Keratinocyte (primary cell): ENCODE data around the gene GPATCH1. TPM values are rescaled to one million over a fixed set of nuclear protein-coding genes. Genes with fewer than 3 reads are reported as not detected.
"Not testable (repeated sequence)": the region's sequence is repeated elsewhere in the genome, so short reads cannot be mapped to it uniquely, and the experiment has no call there.

Source experiments
- DNase-seq: peaks from one replicate; pipeline ENCODE4 v3.0.0-alpha.2; 2011; ENCODE audit warnings: low read depth, missing footprints, low spot score
- FAIRE-seq: peaks from 2 replicates; lab custom pipeline; 2011; peaks lifted over from hg19 to GRCh38; lab: Jason Lieb, UNC
- H2AFZ ChIP-seq: 2 replicates; pipeline ENCODE4 v1.6.0; 2012; ENCODE audit warnings: low read length, control low read depth, inconsistent platforms; ENCODE audit not compliant: control insufficient read depth
- H3K27ac ChIP-seq: 2 replicates; pipeline ENCODE4 v1.5.1; 2011; ENCODE audit warnings: low read length; ENCODE audit not compliant: control insufficient read depth, insufficient read depth
- H3K27me3 ChIP-seq: 3 replicates; pipeline ENCODE4 v1.6.0; 2011; ENCODE audit warnings: low read length; ENCODE audit not compliant: control insufficient read depth, insufficient read depth; ENCODE audit errors: extremely low read depth
- H3K36me3 ChIP-seq, 2 experiments: 2 replicates in 1 of 2; 3 replicates in 1 of 2; pipeline ENCODE4 v1.5.1; 2011; ENCODE audit warnings: low read length in 2 of 2, mild to moderate bottlenecking in 1 of 2; ENCODE audit not compliant: control insufficient read depth in 2 of 2, insufficient read depth in 2 of 2; ENCODE audit errors: extremely low read depth in 1 of 2
- H3K4me1 ChIP-seq: 3 replicates; pipeline ENCODE4 v1.5.1; 2011; ENCODE audit warnings: low read length; ENCODE audit not compliant: control insufficient read depth, insufficient read depth; ENCODE audit errors: extremely low read depth
- H3K4me2 ChIP-seq: 3 replicates; pipeline ENCODE4 v1.6.0; 2011; ENCODE audit warnings: low read depth, low read length; ENCODE audit not compliant: control insufficient read depth, insufficient read depth; ENCODE audit errors: extremely low read depth
- H3K4me3 ChIP-seq, 3 experiments: fragments of 200-600 bp in 1 of 3; sonication (generic) in 1 of 3; 2 replicates in 2 of 3; 3 replicates in 1 of 3; pipeline ENCODE4 v1.5.1; 2011 to 2016; ENCODE audit warnings: low read length in 3 of 3, mild to moderate bottlenecking in 3 of 3, control low read depth in 2 of 3, inconsistent platforms in 1 of 3, low read depth in 1 of 3, mixed read lengths in 1 of 3, mixed run types in 1 of 3, moderate library complexity in 1 of 3; ENCODE audit not compliant: control insufficient read depth in 2 of 3, insufficient read depth in 2 of 3; ENCODE audit errors: extremely low read depth in 1 of 3
- H3K79me2 ChIP-seq: 2 replicates; pipeline ENCODE4 v1.6.0; 2012; ENCODE audit warnings: low read length; ENCODE audit not compliant: control insufficient read depth, insufficient read depth
- H3K9ac ChIP-seq: 3 replicates; pipeline ENCODE4 v1.6.0; 2011; ENCODE audit warnings: low read length; ENCODE audit not compliant: control insufficient read depth, insufficient read depth; ENCODE audit errors: extremely low read depth
- H3K9me1 ChIP-seq: 3 replicates; pipeline ENCODE4 v1.6.0; 2011; ENCODE audit warnings: low read length; ENCODE audit not compliant: control insufficient read depth, insufficient read depth; ENCODE audit errors: extremely low read depth
- H3K9me3 ChIP-seq: 2 replicates; pipeline ENCODE4 v1.5.1; 2012; ENCODE audit warnings: low read depth, low read length; ENCODE audit not compliant: control insufficient read depth
- H4K20me1 ChIP-seq: 3 replicates; pipeline ENCODE4 v1.6.0; 2011; ENCODE audit warnings: low read length; ENCODE audit not compliant: control insufficient read depth, insufficient read depth; ENCODE audit errors: extremely low read depth
- EZH2 ChIP-seq: IDR thresholded peaks from one replicate; pipeline ENCODE4 v1.6.1; 2012; ENCODE audit warnings: inconsistent platforms, mild to moderate bottlenecking, low read length, moderate library complexity
- dilution Hi-C: fragments of 300-500 bp; cut with MboI; formaldehyde crosslinking; loops from one replicate; pipeline ENCODE4 v1.7.0; 2020; ENCODE audit warnings: low sequenced_read_pairs; ENCODE audit not compliant: extremely low pct_ligation_motif_present
- polyA plus RNA-seq, 5 experiments: library from polyadenylated mRNA; depleted of rRNA in 3 of 5; stranded (reverse) in 3 of 5; stranded (forward) in 1 of 5; unstranded in 1 of 5; fragments of >200 nt; gene quantifications; 1 replicate in 1 of 5; 2 replicates in 3 of 5; 3 replicates in 1 of 5; pipeline versions ENCODE4 v1.2.1 to v1.2.3, GENCODE V29; 2011 to 2012; ENCODE audit warnings: missing spikeins in 2 of 5, low read depth in 1 of 5, low replicate concordance in 1 of 5
- TF ChIP-seq, protein P1 (sequence below), 3 experiments: IDR thresholded peaks in 1 of 3; conservative IDR thresholded peaks in 1 of 3; optimal IDR thresholded peaks in 1 of 3; 2 replicates in 2 of 3; 3 replicates in 1 of 3; pipeline versions ENCODE3 to v1.5.1; 2011; ENCODE audit warnings: low read length in 3 of 3, mild to moderate bottlenecking in 3 of 3, moderate library complexity in 2 of 3, control low read depth in 1 of 3, inconsistent platforms in 1 of 3; ENCODE audit not compliant: insufficient read depth in 2 of 3; ENCODE audit errors: extremely low read depth in 1 of 3

GPATCH1 gene
- polyA plus RNA-seq, 1 donor (not counting 4 experiments of a cell fraction or from before 2014, with no cell fraction given): 5.8 TPM

DNA sequence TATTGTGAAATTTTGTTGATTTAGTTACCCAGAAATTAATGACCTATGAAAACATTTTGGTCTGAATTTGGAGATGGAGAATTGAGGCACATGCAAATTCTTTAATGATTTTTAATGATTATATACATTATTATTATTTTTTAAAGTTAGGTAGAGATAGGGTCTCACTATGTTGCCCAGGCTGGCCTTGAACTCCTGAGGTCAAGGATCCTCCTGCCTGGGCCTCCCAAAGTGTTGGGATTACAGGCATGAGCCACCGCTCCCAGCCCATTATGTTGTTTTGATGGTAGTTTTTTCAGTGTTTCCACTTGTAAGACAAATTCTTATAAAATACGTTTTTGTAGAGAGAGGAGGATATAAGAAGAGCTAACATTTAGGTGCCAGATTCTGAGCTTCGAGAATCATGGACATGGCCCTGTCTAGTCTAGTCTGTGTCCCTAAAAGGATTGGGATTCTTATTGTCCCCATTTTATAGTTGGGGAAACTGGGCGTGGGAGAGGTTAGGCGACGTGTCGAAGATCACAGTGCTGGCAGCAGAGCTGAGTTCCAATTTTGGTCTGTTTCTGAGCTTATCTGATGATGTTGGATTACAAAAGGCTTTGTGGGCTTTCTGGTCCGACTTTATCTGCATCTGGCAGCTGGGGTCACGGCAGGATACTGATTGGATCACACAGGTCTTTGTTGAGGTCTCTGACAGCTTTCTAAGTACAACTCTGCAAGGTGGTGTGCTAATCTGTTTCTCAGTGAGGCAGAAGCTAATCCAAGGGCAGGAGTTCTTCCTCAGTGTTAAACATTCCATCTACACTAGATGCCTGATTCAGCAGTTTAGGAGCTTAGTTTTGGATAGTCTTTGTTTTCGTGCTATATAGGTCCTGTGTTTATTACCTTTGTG lies 43.5 kb downstream of the GPATCH1 start:
- no peaks in the 10 kb centered on the region for H3K27me3 ChIP-seq
- no peak overlapping the region for H3K9ac ChIP-seq
- no peak for TF ChIP-seq EZH2
- TF ChIP-seq, protein P1, sequence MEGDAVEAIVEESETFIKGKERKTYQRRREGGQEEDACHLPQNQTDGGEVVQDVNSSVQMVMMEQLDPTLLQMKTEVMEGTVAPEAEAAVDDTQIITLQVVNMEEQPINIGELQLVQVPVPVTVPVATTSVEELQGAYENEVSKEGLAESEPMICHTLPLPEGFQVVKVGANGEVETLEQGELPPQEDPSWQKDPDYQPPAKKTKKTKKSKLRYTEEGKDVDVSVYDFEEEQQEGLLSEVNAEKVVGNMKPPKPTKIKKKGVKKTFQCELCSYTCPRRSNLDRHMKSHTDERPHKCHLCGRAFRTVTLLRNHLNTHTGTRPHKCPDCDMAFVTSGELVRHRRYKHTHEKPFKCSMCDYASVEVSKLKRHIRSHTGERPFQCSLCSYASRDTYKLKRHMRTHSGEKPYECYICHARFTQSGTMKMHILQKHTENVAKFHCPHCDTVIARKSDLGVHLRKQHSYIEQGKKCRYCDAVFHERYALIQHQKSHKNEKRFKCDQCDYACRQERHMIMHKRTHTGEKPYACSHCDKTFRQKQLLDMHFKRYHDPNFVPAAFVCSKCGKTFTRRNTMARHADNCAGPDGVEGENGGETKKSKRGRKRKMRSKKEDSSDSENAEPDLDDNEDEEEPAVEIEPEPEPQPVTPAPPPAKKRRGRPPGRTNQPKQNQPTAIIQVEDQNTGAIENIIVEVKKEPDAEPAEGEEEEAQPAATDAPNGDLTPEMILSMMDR (optimal IDR thresholded peaks at IDR 0.05 in 1 of 3, IDR thresholded peaks at IDR 0.05 in 1 of 3, conservative IDR thresholded peaks at IDR 0.05 in 1 of 3; ENCODE audit: extremely low read depth in 1 of 3, insufficient read depth in 2 of 3, low read length in 3 of 3): no peak
- no peak overlapping the region for H3K4me2 ChIP-seq
- H3K9me1 ChIP-seq: no peaks in the 10 kb centered on the region
- H4K20me1 ChIP-seq: no peaks in the 10 kb centered on the region
- no peak for DNase-seq
- no peak for FAIRE-seq
- H3K27ac ChIP-seq: no peak overlapping the region
- no peak overlapping the region for H2AFZ ChIP-seq
- H3K9me3 ChIP-seq: no peaks in the 10 kb centered on the region
- dilution Hi-C loops: no loop called here
- peaks cover 5 to 12% of the 10 kb centered on the region in 2 experiments for H3K36me3 ChIP-seq
- no peak overlapping the region for H3K4me3 ChIP-seq
- H3K4me1 ChIP-seq: no peaks in the 10 kb centered on the region
- H3K79me2 ChIP-seq: no peaks in the 10 kb centered on the region

DNA sequence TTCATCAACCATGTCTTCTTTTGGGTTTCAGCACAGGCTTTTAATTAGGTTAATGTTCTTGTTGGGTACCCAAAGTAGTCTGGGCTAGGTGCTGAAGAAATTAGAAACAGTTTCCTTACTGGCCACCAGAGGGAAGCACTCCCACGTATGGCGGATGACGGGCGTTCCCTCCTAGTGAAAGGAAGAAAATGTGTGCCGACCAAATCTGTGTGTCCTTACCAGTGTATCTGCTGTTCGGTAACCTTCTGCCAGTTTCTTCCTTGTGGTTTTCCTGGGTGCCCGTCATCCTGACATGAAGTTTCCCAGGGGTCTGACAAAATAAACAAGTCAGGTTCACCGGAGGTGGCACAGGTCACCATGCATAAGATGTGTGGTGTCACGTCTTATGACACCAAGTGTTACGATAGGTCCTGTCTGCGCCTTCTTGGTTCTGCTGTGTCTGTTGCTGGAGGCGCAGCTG lies 45.0 kb downstream of the GPATCH1 start:
- Histone ChIP-seq H3K4me3 (no peak overlapping the region), H3K27me3 (no peaks in the 10 kb centered on the region), H2AFZ (peak overlapping the region; percentile 65), H3K27ac (no peak overlapping the region), H3K9me1 (no peaks in the 10 kb centered on the region), H3K9ac (no peak overlapping the region), H3K79me2 (no peaks in the 10 kb centered on the region), H3K36me3 (peaks cover 5 to 10% of the 10 kb centered on the region in 2 experiments), H3K4me1 (no peaks in the 10 kb centered on the region), H3K4me2 (no peak overlapping the region), H3K9me3 (no peaks in the 10 kb centered on the region), H4K20me1 (no peaks in the 10 kb centered on the region)
- dilution Hi-C loops: no loop called here
- DNase-seq: peak; percentile 21
- peak; percentile 76 for FAIRE-seq
- no peak for TF ChIP-seq EZH2
- TF ChIP-seq, protein P1 (optimal IDR thresholded peaks at IDR 0.05 in 1 of 3, IDR thresholded peaks at IDR 0.05 in 1 of 3, conservative IDR thresholded peaks at IDR 0.05 in 1 of 3; ENCODE audit: extremely low read depth in 1 of 3, insufficient read depth in 2 of 3, low read length in 3 of 3): peak; percentile 75 to 88 (median 78)

DNA sequence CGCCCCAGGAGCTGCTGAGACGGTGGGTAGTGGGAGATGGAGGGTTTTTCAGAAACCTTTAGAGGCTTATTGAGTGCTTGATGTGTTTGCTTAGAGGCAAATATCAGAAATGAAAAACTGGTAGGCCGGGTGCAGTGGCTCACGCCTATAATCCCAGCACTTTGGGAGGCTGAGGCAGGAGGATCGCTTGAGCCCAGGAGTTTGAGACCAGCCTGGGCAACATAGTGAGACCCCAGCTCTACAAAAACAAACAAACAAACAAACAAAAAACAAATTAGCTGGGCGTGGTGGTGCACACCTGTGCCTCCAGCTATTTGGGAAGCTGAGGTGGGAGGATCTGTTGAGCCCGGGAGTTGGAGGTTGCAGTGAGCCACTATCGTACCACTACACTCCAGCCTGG lies 45.7 kb downstream of the GPATCH1 start:
- H3K4me2 ChIP-seq, H3K4me3 ChIP-seq, DNase-seq, dilution Hi-C loops, H3K4me1 ChIP-seq, H2AFZ ChIP-seq, H3K9me1 ChIP-seq, H4K20me1 ChIP-seq, H3K27ac ChIP-seq, H3K79me2 ChIP-seq, FAIRE-seq, H3K9me3 ChIP-seq, H3K27me3 ChIP-seq, H3K9ac ChIP-seq: not testable (repeated sequence)
- peaks cover 5 to 10% of the 10 kb centered on the region in 2 experiments for H3K36me3 ChIP-seq
